H1 (cell line): ENCODE results near the gene P3H3. TPM values are rescaled to one million over a fixed set of nuclear protein-coding genes. Genes with fewer than 3 reads are reported as not detected.

ENCODE experiments used
- CTCF ChIA-PET: fragments of 300-600 bp; sonication (Branson Sonifier 250); formaldehyde crosslinking; loops from one replicate; lab custom pipeline; 2021; ENCODE audit not compliant: partially characterized antibody; lab: Charles Lee
- POLR2A ChIA-PET: fragments of 300-600 bp; sonication (Branson Sonifier 250); formaldehyde crosslinking; loops from one replicate; lab custom pipeline; 2021; ENCODE audit warnings: inconsistent platforms; ENCODE audit not compliant: partially characterized antibody; lab: Charles Lee
- DNase-seq, 2 experiments: peaks; one replicate each; pipeline versions ENCODE4 v3.0.0 to v3.0.0-alpha.2; 2010 to 2022; ENCODE audit warnings: low spot score in 2 of 2, low read depth in 1 of 2, mixed read lengths in 1 of 2
- FAIRE-seq: peaks from 2 replicates; lab custom pipeline; 2011; peaks lifted over from hg19 to GRCh38; lab: Jason Lieb, UNC
- H2AFZ ChIP-seq: 2 replicates; pipeline ENCODE4 v1.8.1; 2012; ENCODE audit warnings: low read length, inconsistent platforms
- H2AK5ac ChIP-seq: 2 replicates; pipeline ENCODE4 v1.6.1; 2013; ENCODE audit warnings: low read depth, low read length
- H2BK120ac ChIP-seq: replicated peaks from 2 replicates; pipeline ENCODE3; 2013; ENCODE audit warnings: low read depth, low read length, inconsistent platforms
- H2BK12ac ChIP-seq: 2 replicates; pipeline ENCODE4 v1.6.1; 2013; ENCODE audit warnings: low read depth, low read length
- H2BK15ac ChIP-seq: 2 replicates; pipeline ENCODE4 v1.6.1; 2013; ENCODE audit warnings: low read length
- H2BK20ac ChIP-seq: 2 replicates; pipeline ENCODE4 v1.6.1; 2013; ENCODE audit warnings: low read length
- H2BK5ac ChIP-seq: 2 replicates; pipeline ENCODE4 v1.6.1; 2013; ENCODE audit warnings: low read depth, low read length
- H3K14ac ChIP-seq: 2 replicates; pipeline ENCODE4 v1.6.1; 2013; ENCODE audit warnings: inconsistent platforms; ENCODE audit not compliant: insufficient read length
- H3K18ac ChIP-seq: 2 replicates; pipeline ENCODE4 v1.6.1; 2013; ENCODE audit warnings: low read length; ENCODE audit errors: extremely low read depth
- H3K23ac ChIP-seq: 2 replicates; pipeline ENCODE4 v1.6.1; 2013; ENCODE audit warnings: inconsistent platforms; ENCODE audit not compliant: insufficient read length
- H3K23me2 ChIP-seq: 2 replicates; pipeline ENCODE4 v1.6.1; 2013; ENCODE audit warnings: low read depth, low read length
- H3K27ac ChIP-seq: 2 replicates; pipeline ENCODE4 v1.6.1; 2011; ENCODE audit warnings: low read depth, low read length, inconsistent platforms
- H3K27me3 ChIP-seq, 4 experiments: replicated peaks in 1 of 4; 1 replicate in 1 of 4; 2 replicates in 3 of 4; pipeline versions ENCODE4 v1.6.1 to v1.8.1; 2011 to 2013; ENCODE audit warnings: low read length in 3 of 4, mild to moderate bottlenecking in 3 of 4, inconsistent platforms in 2 of 4, mixed read lengths in 2 of 4, moderate library complexity in 1 of 4; ENCODE audit not compliant: control insufficient read depth in 3 of 4, insufficient read depth in 3 of 4; ENCODE audit errors: extremely low read depth in 1 of 4
- H3K36me3 ChIP-seq, 4 experiments: 2 replicates each; pipeline versions ENCODE4 v1.6.1 to v1.8.1; 2011 to 2013; ENCODE audit warnings: mild to moderate bottlenecking in 4 of 4, low read length in 3 of 4, moderate library complexity in 2 of 4, control low read depth in 1 of 4, inconsistent platforms in 1 of 4; ENCODE audit not compliant: insufficient read depth in 4 of 4, control insufficient read depth in 2 of 4
- H3K4ac ChIP-seq: replicated peaks from 2 replicates; pipeline ENCODE3; 2013; ENCODE audit warnings: low read length, low read depth, mixed read lengths, inconsistent platforms; ENCODE audit not compliant: insufficient read length
- H3K4me1 ChIP-seq, 4 experiments: replicated peaks in 1 of 4; 1 replicate in 1 of 4; 2 replicates in 3 of 4; pipeline versions ENCODE4 v1.6.1 to v1.8.1; 2011 to 2013; ENCODE audit warnings: low read length in 3 of 4, inconsistent platforms in 2 of 4, mixed read lengths in 1 of 4; ENCODE audit not compliant: insufficient read depth in 4 of 4, control insufficient read depth in 3 of 4
- H3K4me2 ChIP-seq, 2 experiments: 2 replicates each; pipeline versions ENCODE4 v1.6.1 to v1.8.1; 2011 to 2013; ENCODE audit warnings: low read depth in 2 of 2, low read length in 2 of 2, control low read depth in 1 of 2, inconsistent platforms in 1 of 2, mild to moderate bottlenecking in 1 of 2; ENCODE audit not compliant: insufficient read depth in 1 of 2
- H3K4me3 ChIP-seq, 4 experiments: fragments of 200-600, 300-600 bp in 1 of 4; sonication (generic), shearing (Covaris generic), sonication (Bioruptor Twin) in 1 of 4; 2 replicates each; pipeline versions ENCODE4 v1.5.1 to v1.8.1; 2011 to 2016; ENCODE audit warnings: low read length in 4 of 4, low read depth in 3 of 4, control low read depth in 2 of 4, inconsistent platforms in 2 of 4, mild to moderate bottlenecking in 2 of 4, mixed read lengths in 1 of 4, moderate library complexity in 1 of 4; ENCODE audit not compliant: insufficient read depth in 2 of 4; ENCODE audit errors: extremely low read depth in 1 of 4
- H3K56ac ChIP-seq: replicated peaks from 2 replicates; pipeline ENCODE3; 2013; ENCODE audit warnings: low read depth, mild to moderate bottlenecking, mixed read lengths, low read length, inconsistent platforms; ENCODE audit not compliant: insufficient read length
- H3K79me1 ChIP-seq: 2 replicates; pipeline ENCODE4 v1.6.1; 2013; ENCODE audit warnings: low read depth, low read length, control low read depth
- H3K79me2 ChIP-seq, 2 experiments: 2 replicates each; pipeline versions ENCODE4 v1.6.1 to v1.8.1; 2012 to 2013; ENCODE audit warnings: low read length in 2 of 2, mild to moderate bottlenecking in 2 of 2, inconsistent platforms in 1 of 2; ENCODE audit not compliant: insufficient read depth in 2 of 2, control insufficient read depth in 1 of 2
- H3K9ac ChIP-seq, 4 experiments: replicated peaks in 1 of 4; 1 replicate in 1 of 4; 2 replicates in 3 of 4; pipeline versions ENCODE4 v1.6.1 to v1.8.1; 2011 to 2013; ENCODE audit warnings: low read depth in 3 of 4, low read length in 3 of 4, control low read depth in 2 of 4, mild to moderate bottlenecking in 2 of 4, moderate library complexity in 2 of 4, inconsistent platforms in 1 of 4; ENCODE audit errors: extremely low read depth in 1 of 4
- H3K9me3 ChIP-seq, 2 experiments: 2 replicates each; pipeline versions ENCODE4 v1.6.1 to v1.8.1; 2012 to 2013; ENCODE audit warnings: mild to moderate bottlenecking in 2 of 2, moderate library complexity in 2 of 2, control low read depth in 1 of 2, inconsistent platforms in 1 of 2, low read depth in 1 of 2, low read length in 1 of 2, mixed read lengths in 1 of 2; ENCODE audit not compliant: insufficient read depth in 2 of 2
- H4K20me1 ChIP-seq, 2 experiments: replicated peaks in 1 of 2; 2 replicates each; pipeline versions ENCODE3 to v1.8.1; 2011 to 2013; ENCODE audit warnings: inconsistent platforms in 2 of 2, low read length in 2 of 2, mild to moderate bottlenecking in 1 of 2; ENCODE audit not compliant: insufficient read depth in 2 of 2, control insufficient read depth in 1 of 2
- H4K5ac ChIP-seq: 2 replicates; pipeline ENCODE4 v1.6.1; 2013; ENCODE audit warnings: low read length, low read depth, mixed read lengths, inconsistent platforms; ENCODE audit not compliant: insufficient read length
- H4K8ac ChIP-seq: 2 replicates; pipeline ENCODE4 v1.8.0; 2013; ENCODE audit warnings: mild to moderate bottlenecking, moderate library complexity, low read length, inconsistent platforms; ENCODE audit not compliant: insufficient read depth; ENCODE audit errors: extremely low read depth
- H4K91ac ChIP-seq: replicated peaks from 2 replicates; pipeline ENCODE3; 2013; ENCODE audit warnings: low read length, mixed read lengths, inconsistent platforms; ENCODE audit not compliant: insufficient read length
- CREB1 ChIP-seq: IDR thresholded peaks from 2 replicates; pipeline ENCODE4 v1.6.1; 2012; ENCODE audit warnings: inconsistent platforms
- GABPA ChIP-seq: IDR thresholded peaks from 2 replicates; pipeline ENCODE4 v1.6.1; 2011; ENCODE audit warnings: mild to moderate bottlenecking, low read length, moderate library complexity, borderline replicate concordance; ENCODE audit not compliant: insufficient read depth
- SIN3A ChIP-seq, 2 experiments: IDR thresholded peaks in 1 of 2; conservative IDR thresholded peaks in 1 of 2; 2 replicates each; pipeline ENCODE4 v1.6.1; 2011 to 2012; ENCODE audit warnings: low read length in 2 of 2, improper control_type of control experiment in 1 of 2, low read depth in 1 of 2, mild to moderate bottlenecking in 1 of 2
- ZNF274 ChIP-seq: IDR thresholded peaks from 2 replicates; pipeline ENCODE4 v1.7.0; 2012; ENCODE audit warnings: low read length, borderline replicate concordance; ENCODE audit errors: extremely low read depth
- WGBS, 2 experiments: shearing (Covaris generic) in 1 of 2; methylation state at CpG; one replicate each; pipeline versions ENCODE4 v1.1.6 to v1.1.7; 2013 to 2015; ENCODE audit warnings: low lambda C conversion rate in 2 of 2, mixed read lengths in 2 of 2, inconsistent platforms in 1 of 2, low coverage in 1 of 2, missing lambda C conversion rate in 1 of 2; ENCODE audit not compliant: insufficient replicate concordance in 2 of 2, insufficient coverage in 1 of 2, insufficient read length in 1 of 2; ENCODE audit errors: extremely low coverage in 1 of 2, missing lambda C conversion rate in 1 of 2; 5-methylcytosine and 5-hydroxymethylcytosine counted together
- polyA plus RNA-seq, 7 experiments: library from polyadenylated mRNA; depleted of rRNA in 3 of 7; stranded (reverse) in 5 of 7; unstranded in 2 of 7; fragments of >200 nt in 5 of 7; fragments of 200-250 nt in 2 of 7; gene quantifications; 1 replicate in 5 of 7; 2 replicates in 1 of 7; 4 replicates in 1 of 7; pipeline versions ENCODE4 v1.2.1 to v1.2.3, GENCODE V29; 2011 to 2013; ENCODE audit warnings: missing spikeins in 2 of 7, mixed read lengths in 2 of 7
- total RNA-seq: library from RNA; stranded (reverse); fragmentation: NEBNext Ultra II Directional; extraction: Animal tissue kit (Norgen Biotek cat#: 25700); gene quantifications from 2 replicates; pipeline ENCODE4 v1.2.1, GENCODE V29; 2021

The P3H3 gene
- total and polyA plus RNA-seq, 2 of the 8 experiments (the other 6 are each of a cell fraction or from before 2014, with no cell fraction given) = 22.9 to 43.5 TPM

DNA sequence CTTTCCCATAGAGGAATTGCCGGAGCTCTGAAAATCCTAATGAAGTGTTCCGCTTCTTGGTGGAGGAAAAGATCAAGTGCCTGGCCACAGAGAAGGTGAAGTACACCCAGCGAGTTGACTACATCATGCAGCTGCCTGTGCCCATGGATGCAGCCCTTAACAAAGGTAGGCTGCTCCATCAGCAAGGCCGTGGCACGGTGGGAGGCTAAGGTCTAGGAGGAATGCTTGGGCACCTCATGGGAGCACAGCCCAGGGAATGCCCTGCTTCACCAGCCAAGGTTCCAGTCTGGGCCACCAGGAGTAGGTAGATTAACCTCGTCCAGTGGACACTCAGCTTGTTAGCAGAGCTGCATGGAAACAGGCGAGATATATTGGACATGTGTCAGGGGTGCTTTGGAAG lies 32.7 kb downstream of the P3H3 start:
- no peak overlapping the region for H3K4ac ChIP-seq
- H3K27ac ChIP-seq = no peak overlapping the region
- no peaks in the 10 kb centered on the region for H3K27me3 ChIP-seq
- H3K4me2 ChIP-seq = no peak overlapping the region
- no peak overlapping the region for H4K8ac ChIP-seq
- H3K14ac ChIP-seq = no peak overlapping the region
- no peaks in the 10 kb centered on the region for H3K79me2 ChIP-seq
- H2BK120ac ChIP-seq = no peak overlapping the region
- no peaks in the 10 kb centered on the region for H3K9me3 ChIP-seq
- H3K4me1 ChIP-seq = peaks cover 0 to 6% (median 2%) of the 10 kb centered on the region in 4 experiments; a peak in 4 of 7 replicates
- DNase-seq (no peak), FAIRE-seq (no peak)
- H3K4me3 ChIP-seq = no peak overlapping the region
- H2BK15ac ChIP-seq = no peak overlapping the region
- peaks cover 0 to 2% of the 10 kb centered on the region in 2 experiments for H4K20me1 ChIP-seq
- H3K23ac ChIP-seq = no peak overlapping the region
- POLR2A ChIA-PET = interaction anchor here (0.7 to 18.9 kb wide), 5 partner anchors 8 to 323 kb away, joined by 3 to 588 read pairs (median 7); partner anchors contain the start of genes C12orf57, CDCA3, GNB3 and RNU7-1
- no peak overlapping the region for H2BK5ac ChIP-seq
- no peaks in the 10 kb centered on the region for H3K23me2 ChIP-seq
- H2BK20ac ChIP-seq = no peak overlapping the region
- H4K5ac ChIP-seq = no peak overlapping the region
- no peaks in the 10 kb centered on the region; the same call in 1 of the 2 replicates for H3K79me1 ChIP-seq
- CTCF ChIA-PET = interaction anchor here (0.6 to 4.5 kb wide), 8 partner anchors 10 to 108 kb away, joined by 3 to 27 read pairs (median 4); partner anchors contain the start of genes GNB3, MLF2 and SPSB2
- H3K18ac ChIP-seq = no peak overlapping the region
- no peak overlapping the region for H3K9ac ChIP-seq
- no peak overlapping the region for H4K91ac ChIP-seq
- 94% methylated on average over 7 of the region's 7 CpGs; no CpG with 5 or more reads in 1 of the 2 experiments for WGBS, 2 experiments
- no peak overlapping the region for H2AK5ac ChIP-seq
- no peak overlapping the region for H2BK12ac ChIP-seq
- peaks cover 28 to 79% (median 69%) of the 10 kb centered on the region in 4 experiments for H3K36me3 ChIP-seq
- H2AFZ ChIP-seq = no peak overlapping the region
- no peak overlapping the region for H3K56ac ChIP-seq
- TF ChIP-seq GABPA (no peak), CREB1 (no peak), ZNF274 (no peak), SIN3A (conservative IDR thresholded peaks at IDR 0.05 in 1 of 2, IDR thresholded peaks at IDR 0.05 in 1 of 2; ENCODE audit: low read depth in 1 of 2, low read length in 2 of 2) (no peak)
